ENCODE measurements around the gene ZNF180. TPM values are rescaled to one million over a fixed set of nuclear protein-coding genes. Genes with fewer than 3 reads are reported as not detected.
"Not testable (repeated sequence)": the region's sequence is repeated elsewhere in the genome, so short reads cannot be mapped to it uniquely, and the experiment has no call there.

The ZNF180 gene
- total RNA-seq, 1 donor from 2014 or later: 10.9 TPM

GRCh38 chr19:44498988-44499387, 1.3 kb downstream of the ZNF180 start:
- no peak for DNase-seq (ENCODE audit: low spot score)

- DNase-seq (ENCODE audit: low spot score): no peak
Measured at GRCh38 chr19:44496711-44497110, 3.6 kb downstream of the ZNF180 start.

GRCh38 chr19:44476559-44477408, 23.5 kb downstream of the ZNF180 start:
- DNase-seq (ENCODE audit: low spot score): no peak

GRCh38 chr19:44468730-44469129, 31.6 kb downstream of the ZNF180 start:
- not testable (repeated sequence) for DNase-seq (ENCODE audit: low spot score)

- DNase-seq (ENCODE audit: low spot score): not testable (repeated sequence)
Measured at GRCh38 chr19:44462600-44463286, 37.6 kb downstream of the ZNF180 start.

- not testable (repeated sequence) for DNase-seq (ENCODE audit: low spot score)
Measured at GRCh38 chr19:44456016-44456415, 44.3 kb downstream of the ZNF180 start.

- DNase-seq (ENCODE audit: low spot score): no peak
Measured at GRCh38 chr19:44455100-44455499, 45.2 kb downstream of the ZNF180 start.

- no peak for DNase-seq (ENCODE audit: low spot score)
Measured at GRCh38 chr19:44452367-44452766, 48.0 kb downstream of the ZNF180 start.

GRCh38 chr19:44451687-44452086, 48.6 kb downstream of the ZNF180 start:
- DNase-seq (ENCODE audit: low spot score): no peak

GRCh38 chr19:44447916-44448674, 52.2 kb downstream of the ZNF180 start, which contains the start of gene ZNF229:
ZNF229 (minus strand) TSS chr19:44448472; CDS start chr19:44442847, 5,625 bp downstream.
- DNase-seq (ENCODE audit: low spot score): peak; percentile 87

GRCh38 chr19:44438441-44438840, 61.9 kb downstream of the ZNF180 start:
- DNase-seq (ENCODE audit: low spot score): no peak

- DNase-seq (ENCODE audit: low spot score): no peak
Measured at GRCh38 chr19:44435441-44435840, 64.9 kb downstream of the ZNF180 start.

- DNase-seq (ENCODE audit: low spot score): no peak
Measured at GRCh38 chr19:44430956-44431355, 69.4 kb downstream of the ZNF180 start.

Other genes with a start within 250 kb of the ZNF180 start
- 2.5 TPM for gene ZNF233, start 240.6 kb downstream of the ZNF180 start, total RNA-seq
- 8.4 TPM for gene ZNF235, start 195.5 kb downstream of the ZNF180 start, total RNA-seq
- gene ZNF112, start 143.8 kb downstream of the ZNF180 start, total RNA-seq: 8.7 TPM
- 6.6 TPM for gene ZNF285, start 98.9 kb downstream of the ZNF180 start, total RNA-seq
- 7.7 TPM for gene ZNF229, start 52.0 kb downstream of the ZNF180 start, total RNA-seq
- not detected for gene CEACAM20, start 29.2 kb upstream of the ZNF180 start, total RNA-seq
- gene IGSF23, start 113.0 kb upstream of the ZNF180 start, total RNA-seq: not detected
- 24.9 TPM for gene PVR, start 143.4 kb upstream of the ZNF180 start, total RNA-seq
- 4.5 TPM for gene CEACAM19, start 171.0 kb upstream of the ZNF180 start, total RNA-seq
- not detected for gene CEACAM16, start 198.6 kb upstream of the ZNF180 start, total RNA-seq
- gene BCL3, start 248.2 kb upstream of the ZNF180 start, total RNA-seq: 68.4 TPM